PC-9 (cell line): ENCODE data around the gene SLC44A3.

Experiments
- EZH2 ChIP-seq: fragments of 200-600 bp; sonication (generic); IDR thresholded peaks from 2 replicates; pipeline ENCODE4 v1.8.0; 2017; ENCODE audit warnings: antibody characterized with exemption, low read depth
- TF ChIP-seq, protein P1 (sequence below): fragments of 200-600 bp; sonication (generic); conservative IDR thresholded peaks from 2 replicates; pipeline ENCODE4 v1.6.1; 2017; ENCODE audit warnings: mixed run types, antibody characterized with exemption, mild to moderate bottlenecking, moderate library complexity

GRCh38 chr1:94926126-94926914 lies 106.2 kb downstream of the SLC44A3 start:
- TF ChIP-seq, protein P1, sequence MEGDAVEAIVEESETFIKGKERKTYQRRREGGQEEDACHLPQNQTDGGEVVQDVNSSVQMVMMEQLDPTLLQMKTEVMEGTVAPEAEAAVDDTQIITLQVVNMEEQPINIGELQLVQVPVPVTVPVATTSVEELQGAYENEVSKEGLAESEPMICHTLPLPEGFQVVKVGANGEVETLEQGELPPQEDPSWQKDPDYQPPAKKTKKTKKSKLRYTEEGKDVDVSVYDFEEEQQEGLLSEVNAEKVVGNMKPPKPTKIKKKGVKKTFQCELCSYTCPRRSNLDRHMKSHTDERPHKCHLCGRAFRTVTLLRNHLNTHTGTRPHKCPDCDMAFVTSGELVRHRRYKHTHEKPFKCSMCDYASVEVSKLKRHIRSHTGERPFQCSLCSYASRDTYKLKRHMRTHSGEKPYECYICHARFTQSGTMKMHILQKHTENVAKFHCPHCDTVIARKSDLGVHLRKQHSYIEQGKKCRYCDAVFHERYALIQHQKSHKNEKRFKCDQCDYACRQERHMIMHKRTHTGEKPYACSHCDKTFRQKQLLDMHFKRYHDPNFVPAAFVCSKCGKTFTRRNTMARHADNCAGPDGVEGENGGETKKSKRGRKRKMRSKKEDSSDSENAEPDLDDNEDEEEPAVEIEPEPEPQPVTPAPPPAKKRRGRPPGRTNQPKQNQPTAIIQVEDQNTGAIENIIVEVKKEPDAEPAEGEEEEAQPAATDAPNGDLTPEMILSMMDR, result peak; percentile 67
- TF ChIP-seq EZH2, result no peak
